Tibial nerve (tissue), 4 donors: ENCODE data around the gene CLIP2. TPM values are rescaled to one million over a fixed set of nuclear protein-coding genes. Genes with fewer than 3 reads are reported as not detected.
"Not testable (repeated sequence)": the region's sequence is repeated elsewhere in the genome, so short reads cannot be mapped to it uniquely, and the experiment has no call there.

Source experiments
- DNase-seq, 2 donors: peaks; one replicate each; pipeline ENCODE4 v3.0.0-alpha.2; 2019; ENCODE audit warnings: low spot score in 2 of 2
- H3K27ac ChIP-seq, 4 donors: fragments of 200-600 bp; sonication (generic) in 3 of 4; one replicate each; pipeline ENCODE4 v1.5.1; 2017 to 2019; ENCODE audit warnings: mild to moderate bottlenecking in 1 of 4
- H3K27me3 ChIP-seq, 2 donors: fragments of 200-600 bp; sonication (generic) in 1 of 2; one replicate each; pipeline versions ENCODE4 v1.5.1 to v1.6.0; 2017 to 2019
- H3K36me3 ChIP-seq, 3 donors: fragments of 200-600 bp; sonication (generic); one replicate each; pipeline ENCODE4 v1.5.1; 2018 to 2019
- H3K4me1 ChIP-seq, 4 donors: fragments of 200-600 bp; sonication (generic) in 3 of 4; one replicate each; pipeline ENCODE4 v1.5.1; 2017 to 2019
- H3K4me3 ChIP-seq, 4 donors: fragments of 200-600 bp; sonication (generic) in 3 of 4; one replicate each; pipeline ENCODE4 v1.5.1; 2017 to 2019; ENCODE audit warnings: mild to moderate bottlenecking in 1 of 4, moderate library complexity in 1 of 4
- H3K9me3 ChIP-seq, 4 donors: fragments of 200-600 bp; sonication (generic) in 3 of 4; one replicate each; pipeline ENCODE4 v1.5.1; 2017 to 2019
- CTCF ChIP-seq, 5 experiments: fragments of 200-600 bp in 3 of 5; fragments of 450-650 bp in 2 of 5; sonication (generic) in 3 of 5; IDR thresholded peaks; one replicate each; pipeline ENCODE4 v1.5.1; 2016 to 2019; ENCODE audit warnings: antibody characterized with exemption in 5 of 5, mild to moderate bottlenecking in 3 of 5, moderate library complexity in 2 of 5
- EP300 ChIP-seq, 2 donors: sonication (generic); formaldehyde crosslinking; IDR thresholded peaks; one replicate each; pipeline ENCODE4 v1.6.1; 2017; ENCODE audit warnings: antibody characterized with exemption in 2 of 2, mild to moderate bottlenecking in 1 of 2
- POLR2A ChIP-seq, 2 donors: fragments of 450-650 bp; IDR thresholded peaks; one replicate each; pipeline ENCODE4 v1.6.1; 2017; ENCODE audit warnings: antibody characterized with exemption in 2 of 2, mild to moderate bottlenecking in 2 of 2, moderate library complexity in 2 of 2
- WGBS, 2 donors: methylation state at CpG; one replicate each; pipeline ENCODE4 v1.1.5; 2018; 5-methylcytosine and 5-hydroxymethylcytosine counted together
- total RNA-seq, 4 donors: library from RNA; depleted of rRNA; stranded (reverse); fragments of >200 nt; gene quantifications; one replicate each; pipeline ENCODE4 v1.1.0, GENCODE V29; 2016

Gene CLIP2
- total RNA-seq, 4 donors from 2014 or later, result 42.0 to 48.3 (median 46.3) TPM

DNA sequence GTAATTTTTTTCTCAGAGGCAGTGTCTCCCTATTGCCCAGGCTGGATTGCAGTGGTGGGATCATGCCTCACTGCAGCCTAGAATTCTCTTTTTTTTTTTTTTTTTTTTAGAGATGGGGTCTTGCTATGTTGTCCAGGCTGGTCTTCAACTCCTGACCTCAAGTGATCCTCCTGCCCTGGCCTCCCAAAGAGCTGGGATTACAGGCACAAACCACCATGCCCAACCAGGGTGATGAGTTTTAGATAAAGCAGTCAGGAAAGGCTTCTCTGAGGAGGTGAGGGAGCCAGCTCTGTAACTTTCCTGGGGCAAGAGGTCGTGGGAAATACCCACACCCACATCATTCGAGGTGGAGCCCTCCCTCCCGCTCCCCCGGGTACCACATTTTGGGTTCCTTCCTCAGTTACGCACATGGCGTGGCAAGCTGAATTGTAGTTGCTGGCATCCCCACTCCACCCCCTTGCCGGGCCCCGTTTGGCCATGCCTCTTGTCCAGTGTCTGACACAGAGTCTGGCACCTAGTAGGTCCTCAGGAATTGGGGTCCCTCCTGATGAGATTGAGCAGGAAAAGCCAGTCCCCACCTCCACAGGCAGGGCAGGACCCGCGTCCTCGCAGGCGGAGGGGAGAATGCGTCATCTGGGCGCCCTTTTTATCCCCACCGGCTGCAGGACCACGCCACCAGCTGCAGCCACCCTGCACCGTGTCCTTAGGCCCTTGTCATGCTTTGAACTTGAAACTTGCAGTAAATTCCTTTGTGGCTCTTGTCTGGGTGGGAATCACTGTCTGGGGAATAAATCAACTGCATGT, 43.4 kb downstream of the CLIP2 start:
- no peak for TF ChIP-seq CTCF (IDR thresholded peaks at IDR 0.05)
- TF ChIP-seq EP300 (IDR thresholded peaks at IDR 0.05), result no peak
- TF ChIP-seq POLR2A (IDR thresholded peaks at IDR 0.05), result no peak
- Histone ChIP-seq H3K4me3 (no peak overlapping the region), H3K4me1 (peaks cover 0 to 4% (median 0%) of the 10 kb centered on the region in 4 donors), H3K27ac (no peak overlapping the region), H3K27me3 (no peaks in the 10 kb centered on the region), H3K36me3 (peaks cover 0 to 31% (median 0%) of the 10 kb centered on the region in 3 donors), H3K9me3 (no peaks in the 10 kb centered on the region)
- 86 to 91% methylated on average over 16 to 17 of the region's 17 CpGs for WGBS, 2 donors
- no peak for DNase-seq

GRCh38 chr7:74334030-74334429, 44.8 kb downstream of the CLIP2 start:
- WGBS, 2 donors, result 60 to 68% methylated on average over 11 of the region's 11 CpGs
- Histone ChIP-seq H3K4me3 (no peak overlapping the region), H3K9me3 (no peaks in the 10 kb centered on the region), H3K4me1 (peaks cover 0 to 4% (median 0%) of the 10 kb centered on the region in 4 donors), H3K27me3 (no peaks in the 10 kb centered on the region), H3K27ac (no peak overlapping the region), H3K36me3 (peaks cover 0 to 29% (median 0%) of the 10 kb centered on the region in 3 donors)
- TF ChIP-seq EP300 (IDR thresholded peaks at IDR 0.05), result no peak
- TF ChIP-seq CTCF (IDR thresholded peaks at IDR 0.05), result no peak
- no peak for TF ChIP-seq POLR2A (IDR thresholded peaks at IDR 0.05)
- DNase-seq, result no peak

- Histone ChIP-seq H3K4me3 (no peak overlapping the region), H3K27me3 (no peaks in the 10 kb centered on the region), H3K27ac (no peak overlapping the region), H3K9me3 (no peaks in the 10 kb centered on the region), H3K36me3 (peaks cover 0 to 39% (median 0%) of the 10 kb centered on the region in 3 donors), H3K4me1 (peaks cover 0 to 4% (median 0%) of the 10 kb centered on the region in 4 donors)
- WGBS, 2 donors, result 86 to 95% methylated on average over 9 of the region's 9 CpGs
- DNase-seq, result no peak
- TF ChIP-seq POLR2A (IDR thresholded peaks at IDR 0.05), result no peak
- TF ChIP-seq CTCF (IDR thresholded peaks at IDR 0.05), result no peak
- no peak for TF ChIP-seq EP300 (IDR thresholded peaks at IDR 0.05)
These were observed 48.7 kb downstream of the CLIP2 start for GRCh38 chr7:74337926-74338325.

DNA sequence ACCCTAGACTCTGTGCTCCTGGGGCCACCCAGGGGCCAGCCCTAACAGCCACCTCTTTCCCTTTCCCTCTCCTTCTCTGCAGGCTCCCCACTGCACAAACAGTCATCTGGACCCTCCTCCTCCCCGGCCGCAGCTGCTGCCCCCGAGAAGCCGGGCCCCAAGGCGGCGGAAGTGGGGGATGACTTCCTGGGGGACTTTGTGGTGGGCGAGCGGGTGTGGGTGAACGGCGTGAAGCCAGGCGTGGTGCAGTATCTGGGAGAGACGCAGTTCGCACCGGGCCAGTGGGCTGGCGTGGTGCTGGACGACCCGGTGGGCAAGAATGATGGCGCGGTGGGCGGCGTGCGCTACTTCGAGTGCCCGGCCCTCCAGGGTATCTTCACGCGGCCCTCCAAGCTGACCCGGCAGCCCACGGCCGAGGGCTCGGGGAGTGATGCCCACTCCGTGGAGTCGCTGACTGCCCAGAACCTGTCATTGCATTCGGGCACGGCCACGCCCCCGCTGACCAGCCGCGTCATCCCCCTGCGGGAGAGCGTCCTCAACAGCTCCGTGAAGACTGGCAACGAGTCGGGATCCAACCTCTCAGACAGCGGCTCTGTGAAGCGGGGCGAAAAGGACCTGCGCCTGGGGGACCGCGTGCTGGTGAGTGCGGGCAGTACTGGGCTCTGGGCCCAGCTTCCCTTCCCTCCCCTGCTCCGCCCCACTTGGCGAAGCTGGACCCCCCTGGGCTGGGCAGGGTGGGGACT, 49.3 kb downstream of the CLIP2 start:
- H3K36me3 ChIP-seq, result peaks cover 0 to 42% (median 0%) of the 10 kb centered on the region in 3 donors
- H3K4me1 ChIP-seq, result peaks cover 0 to 4% (median 0%) of the 10 kb centered on the region in 4 donors
- WGBS, 2 donors, result 89 to 95% methylated on average over 51 to 52 of the region's 52 CpGs
- no peak for TF ChIP-seq CTCF (IDR thresholded peaks at IDR 0.05)
- TF ChIP-seq POLR2A (IDR thresholded peaks at IDR 0.05), result no peak
- no peak for TF ChIP-seq EP300 (IDR thresholded peaks at IDR 0.05)
- no peak overlapping the region for H3K27ac ChIP-seq
- no peak overlapping the region for H3K4me3 ChIP-seq
- H3K27me3 ChIP-seq, result no peaks in the 10 kb centered on the region
- no peak for DNase-seq
- no peaks in the 10 kb centered on the region for H3K9me3 ChIP-seq

DNA sequence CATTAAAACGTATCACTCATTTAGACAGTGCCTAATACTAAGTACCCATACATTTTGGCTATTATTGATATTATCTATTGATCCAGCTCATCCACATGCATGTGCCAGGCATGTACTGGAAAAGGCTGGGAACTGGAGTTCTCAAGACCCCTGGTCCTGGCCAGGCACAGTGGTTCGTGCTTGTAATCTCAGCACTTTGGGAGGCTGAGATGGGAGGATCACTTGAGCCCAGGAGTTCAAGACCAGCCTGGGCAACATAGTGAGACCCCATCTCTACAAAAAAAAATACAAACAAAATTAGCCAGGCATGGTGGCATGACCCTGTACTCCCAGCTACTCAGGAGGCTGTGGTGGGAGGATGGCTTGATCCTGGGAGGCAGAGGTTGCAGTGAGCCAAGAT, 50.4 kb downstream of the CLIP2 start:
- 98 to 100% methylated on average over 2 of the region's 2 CpGs for WGBS, 2 donors
- H3K4me1 ChIP-seq, H3K4me3 ChIP-seq, H3K9me3 ChIP-seq, H3K27me3 ChIP-seq, DNase-seq, H3K27ac ChIP-seq: not testable (repeated sequence)
- peaks cover 0 to 43% (median 0%) of the 10 kb centered on the region in 3 donors for H3K36me3 ChIP-seq
